Measurements from ENCODE around the gene PPP1R13B.
"Not testable (repeated sequence)": the region's sequence is repeated elsewhere in the genome, so short reads cannot be mapped to it uniquely, and the experiment has no call there.

The PPP1R13B gene

DNA sequence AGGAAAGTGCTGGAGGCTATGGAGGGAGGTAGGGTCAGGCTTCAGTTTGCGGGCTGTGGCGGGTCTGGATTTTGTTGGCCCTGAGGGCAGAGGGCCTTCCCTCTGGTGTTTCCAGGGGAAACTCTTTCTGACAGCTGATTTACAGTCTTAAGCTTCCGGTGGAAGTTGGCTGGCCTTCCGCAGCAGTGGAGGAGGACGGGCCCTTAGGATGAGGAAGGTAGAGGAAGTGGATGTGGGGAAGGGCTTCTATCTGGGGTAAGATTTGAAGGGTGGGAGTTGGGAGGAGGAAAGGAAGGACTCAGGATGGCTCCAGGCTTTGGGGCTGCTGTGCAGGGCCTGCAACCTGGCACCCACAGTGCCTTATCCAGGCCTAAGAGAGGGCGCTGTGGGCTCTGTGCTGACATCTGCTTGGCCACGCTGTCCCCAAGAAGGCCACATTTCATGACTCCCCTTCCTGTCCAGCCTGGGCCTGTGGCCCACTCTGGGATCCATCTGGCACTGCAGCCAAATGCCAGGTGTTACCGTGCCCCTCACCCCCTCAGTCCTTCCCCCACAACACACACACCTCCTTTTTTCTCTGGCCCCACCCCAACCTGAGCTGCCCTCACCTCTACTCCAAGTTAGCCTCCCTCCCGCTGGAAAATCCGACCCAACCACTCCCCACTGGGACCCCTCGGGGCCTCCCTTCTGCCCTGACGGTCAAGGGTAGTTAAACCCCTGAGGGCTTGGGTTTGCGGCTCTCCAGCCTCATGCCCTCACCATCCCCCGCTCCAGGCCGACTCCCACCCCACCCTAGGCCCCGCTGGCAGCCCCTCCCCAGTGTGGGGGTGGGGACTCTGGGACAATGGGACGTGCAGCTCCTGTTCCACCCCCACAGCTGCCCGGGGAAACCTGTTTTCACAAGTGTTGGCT is 7.7 kb upstream of the PPP1R13B start:
- Histone ChIP-seq H3K9ac (ENCODE audit: low read length) (no peak overlapping the region), H3K36me3 (ENCODE audit: control insufficient read depth, insufficient read depth, low read length, severe bottlenecking) (no peaks in the 10 kb centered on the region), H3K4me1 (ENCODE audit: control insufficient read depth, insufficient read depth, low read length) (peaks cover 2% of the 10 kb centered on the region), H3K27me3 (replicated peaks; ENCODE audit: control insufficient read depth, insufficient read depth, low read length) (peaks cover 25% of the 10 kb centered on the region), H3K9me3 (ENCODE audit: control insufficient read depth, low read length) (no peaks in the 10 kb centered on the region), H3K4me3 (ENCODE audit: low read length) (no peak overlapping the region)
- DNase-seq (ENCODE audit: low read depth) = no peak

GRCh38 chr14:103854017-103854808 is 6.8 kb upstream of the PPP1R13B start:
- Histone ChIP-seq H3K27me3 (replicated peaks; ENCODE audit: control insufficient read depth, insufficient read depth, low read length) (peaks cover 18% of the 10 kb centered on the region), H3K4me3 (ENCODE audit: low read length) (no peak overlapping the region), H3K36me3 (ENCODE audit: control insufficient read depth, insufficient read depth, low read length, severe bottlenecking) (no peaks in the 10 kb centered on the region), H3K9me3 (ENCODE audit: control insufficient read depth, low read length) (no peaks in the 10 kb centered on the region), H3K9ac (ENCODE audit: low read length) (no peak overlapping the region), H3K4me1 (ENCODE audit: control insufficient read depth, insufficient read depth, low read length) (no peaks in the 10 kb centered on the region)
- DNase-seq (ENCODE audit: low read depth) = no peak

DNA sequence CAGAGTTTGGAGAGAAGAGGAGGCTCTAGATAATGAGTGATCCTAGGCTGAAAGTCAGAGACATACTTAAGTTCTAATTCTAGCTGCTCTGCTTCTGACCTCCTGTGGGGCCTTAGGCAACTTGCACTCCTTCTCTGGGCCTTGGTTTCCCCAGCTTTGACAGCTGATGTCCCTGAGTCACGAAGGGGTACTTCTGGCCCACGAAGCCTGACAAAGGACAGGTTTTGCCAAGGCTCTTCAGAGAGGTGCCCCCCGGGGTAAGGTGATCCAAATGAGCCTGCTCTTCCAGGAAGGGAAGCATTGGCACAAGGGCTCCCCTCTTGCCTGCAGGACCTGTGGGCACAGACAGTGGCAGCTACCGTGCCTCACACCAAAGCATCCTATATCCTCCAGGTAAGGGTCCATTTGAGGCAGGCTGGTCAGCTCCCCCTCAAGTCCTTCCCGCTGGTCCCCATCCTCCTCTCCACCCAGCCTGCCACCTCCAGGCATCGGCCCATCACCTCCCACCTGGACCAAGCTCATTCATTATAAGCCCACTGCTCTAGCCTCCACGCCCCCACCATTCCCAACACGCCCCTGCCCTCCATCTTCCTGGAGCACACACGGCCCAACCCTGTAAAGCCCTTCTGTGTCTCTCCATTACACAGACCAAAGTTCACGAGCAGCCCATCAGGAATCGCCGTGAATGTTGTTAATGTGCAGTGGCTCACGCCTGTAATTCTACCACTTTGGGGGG is 1.9 kb upstream of the PPP1R13B start:
- Histone ChIP-seq H3K9ac (ENCODE audit: low read length) (no peak overlapping the region), H3K9me3 (ENCODE audit: control insufficient read depth, low read length) (no peaks in the 10 kb centered on the region), H3K36me3 (ENCODE audit: control insufficient read depth, insufficient read depth, low read length, severe bottlenecking) (no peaks in the 10 kb centered on the region), H3K4me1 (ENCODE audit: control insufficient read depth, insufficient read depth, low read length) (peaks cover 8% of the 10 kb centered on the region), H3K4me3 (ENCODE audit: low read length) (no peak overlapping the region), H3K27me3 (replicated peaks; ENCODE audit: control insufficient read depth, insufficient read depth, low read length) (peaks cover 24% of the 10 kb centered on the region)
- DNase-seq (ENCODE audit: low read depth) = no peak

DNA sequence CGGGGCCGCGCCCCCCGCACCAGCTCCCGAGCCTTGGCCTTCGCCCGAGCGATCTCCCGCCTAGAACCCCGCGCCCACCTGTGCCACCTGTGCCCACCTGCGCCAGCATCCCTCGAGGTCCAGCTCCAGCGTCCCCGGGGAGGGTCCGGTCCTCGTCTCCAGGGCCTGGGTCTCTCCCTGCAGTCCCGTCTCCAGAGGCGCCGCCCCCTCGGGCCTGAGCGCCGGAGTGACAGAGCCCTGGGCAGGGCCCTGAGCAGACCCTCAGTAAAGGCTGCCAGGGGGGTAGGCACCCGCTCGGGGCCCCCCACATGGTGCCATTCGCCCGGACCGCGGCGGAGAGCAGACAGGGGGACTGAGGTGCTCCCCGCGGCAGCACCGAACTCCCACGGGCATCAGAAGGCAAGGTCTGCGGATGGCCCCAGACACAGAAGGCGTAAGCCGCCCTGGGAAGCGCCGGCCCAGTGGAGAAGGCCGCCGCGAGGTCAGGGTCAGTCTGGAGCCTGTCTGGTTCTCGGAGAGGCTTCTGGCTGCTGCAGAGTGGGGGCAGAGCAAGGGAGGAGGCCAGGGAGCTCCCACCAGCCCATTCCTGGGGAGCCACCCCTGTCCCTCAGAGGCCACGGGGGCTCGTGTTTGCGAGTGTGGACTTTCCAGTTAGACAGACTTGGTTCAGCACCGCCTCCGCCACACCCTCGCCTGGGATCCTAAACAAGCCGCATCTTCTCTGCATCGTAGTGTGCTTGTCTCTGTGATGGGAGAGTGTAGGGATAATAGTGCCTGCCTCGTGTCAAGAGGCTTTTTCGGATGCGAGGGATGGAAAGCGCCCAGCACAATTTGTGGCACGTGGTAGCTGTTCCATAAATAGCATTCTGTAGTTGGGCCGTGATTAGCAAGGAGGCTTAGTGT is 1.1 kb upstream of the PPP1R13B start:
- H3K9me3 ChIP-seq (ENCODE audit: control insufficient read depth, low read length) = no peaks in the 10 kb centered on the region
- no peak overlapping the region for H3K9ac ChIP-seq (ENCODE audit: low read length)
- no peaks in the 10 kb centered on the region for H3K36me3 ChIP-seq (ENCODE audit: control insufficient read depth, insufficient read depth, low read length, severe bottlenecking)
- DNase-seq (ENCODE audit: low read depth) = peak; percentile 7
- H3K27me3 ChIP-seq (replicated peaks; ENCODE audit: control insufficient read depth, insufficient read depth, low read length) = peaks cover 25% of the 10 kb centered on the region
- H3K4me3 ChIP-seq (ENCODE audit: low read length) = peak overlapping the region; percentile 73
- H3K4me1 ChIP-seq (ENCODE audit: control insufficient read depth, insufficient read depth, low read length) = peaks cover 8% of the 10 kb centered on the region

DNA sequence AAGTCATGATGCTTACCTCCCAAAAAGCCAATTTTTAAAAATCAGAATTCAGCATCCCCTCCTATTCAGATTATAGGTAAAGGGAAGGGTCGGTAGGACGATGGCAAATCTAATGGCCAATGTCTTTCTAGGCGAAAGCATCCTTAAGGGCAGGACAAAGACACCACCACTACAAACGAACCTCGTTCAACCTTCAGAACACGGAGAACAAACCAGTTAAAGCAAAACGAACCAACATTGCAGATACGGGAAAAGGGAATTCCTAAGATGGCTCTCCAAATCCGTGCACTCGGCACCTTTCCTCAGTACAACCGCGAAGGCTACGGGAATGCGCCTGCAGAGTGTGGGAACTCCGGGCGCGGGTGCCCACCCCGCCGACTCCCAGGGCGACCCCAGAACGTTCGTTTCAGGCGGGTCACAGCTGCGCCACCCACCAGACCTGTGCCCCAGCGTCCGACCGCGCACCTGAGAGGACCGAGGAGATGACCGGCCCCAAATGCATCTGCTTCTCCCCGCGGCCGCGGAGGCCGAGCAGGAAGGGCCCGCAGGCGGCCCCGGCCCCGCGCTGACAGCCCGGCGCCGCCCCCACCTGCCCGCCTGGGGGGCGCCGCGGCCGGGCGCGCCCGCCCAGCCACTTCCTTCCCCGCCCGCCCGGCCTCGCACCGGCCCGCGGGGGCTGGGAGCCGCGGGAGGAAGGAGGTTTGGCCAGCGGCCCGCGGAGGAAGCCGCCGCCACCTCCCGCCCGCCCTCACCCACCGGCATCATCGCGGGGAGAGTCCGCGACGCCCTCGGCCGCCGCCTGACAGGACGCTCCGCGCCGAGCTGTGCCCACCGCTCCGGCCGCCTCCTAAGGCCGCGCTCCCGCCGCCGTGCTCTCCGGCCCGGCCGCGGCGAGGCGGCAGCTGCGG is 578 bp downstream of the PPP1R13B start:
- Histone ChIP-seq H3K9ac (ENCODE audit: low read length) (peak overlapping the region; percentile 63), H3K4me1 (ENCODE audit: control insufficient read depth, insufficient read depth, low read length) (peaks cover 8% of the 10 kb centered on the region), H3K27me3 (replicated peaks; ENCODE audit: control insufficient read depth, insufficient read depth, low read length) (peaks cover 25% of the 10 kb centered on the region), H3K9me3 (ENCODE audit: control insufficient read depth, low read length) (no peaks in the 10 kb centered on the region), H3K36me3 (ENCODE audit: control insufficient read depth, insufficient read depth, low read length, severe bottlenecking) (no peaks in the 10 kb centered on the region), H3K4me3 (ENCODE audit: low read length) (peak overlapping the region; percentile 80)
- DNase-seq (ENCODE audit: low read depth) = peak; percentile 33

- no peak for DNase-seq (ENCODE audit: low read depth)
- Histone ChIP-seq H3K9me3 (ENCODE audit: control insufficient read depth, low read length) (no peaks in the 10 kb centered on the region), H3K27me3 (replicated peaks; ENCODE audit: control insufficient read depth, insufficient read depth, low read length) (peaks cover 25% of the 10 kb centered on the region), H3K4me1 (ENCODE audit: control insufficient read depth, insufficient read depth, low read length) (peaks cover 8% of the 10 kb centered on the region), H3K4me3 (ENCODE audit: low read length) (peak overlapping the region; percentile 80), H3K36me3 (ENCODE audit: control insufficient read depth, insufficient read depth, low read length, severe bottlenecking) (no peaks in the 10 kb centered on the region), H3K9ac (ENCODE audit: low read length) (no peak overlapping the region)
Measured at GRCh38 chr14:103846097-103846496, 1.3 kb downstream of the PPP1R13B start.

DNA sequence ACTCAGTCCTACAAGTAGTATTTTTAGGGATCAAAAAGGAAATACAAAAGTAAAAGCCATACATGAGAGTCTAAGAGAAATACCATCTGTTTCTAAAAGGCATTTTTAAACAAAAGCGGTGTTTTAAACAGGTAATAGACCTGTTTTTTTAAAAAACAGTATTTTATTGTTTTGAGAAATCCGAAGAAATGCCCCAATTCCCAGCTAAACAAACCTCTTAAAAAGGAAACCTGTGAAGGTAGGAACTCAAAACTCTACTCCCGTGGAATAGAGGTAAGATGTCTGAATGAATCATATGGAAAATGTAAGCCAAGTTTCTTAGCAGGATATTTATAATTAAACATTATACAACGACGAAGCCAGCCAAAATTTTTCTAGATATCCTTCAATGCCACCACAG is 2.0 kb downstream of the PPP1R13B start:
- no peak for DNase-seq (ENCODE audit: low read depth)

DNA sequence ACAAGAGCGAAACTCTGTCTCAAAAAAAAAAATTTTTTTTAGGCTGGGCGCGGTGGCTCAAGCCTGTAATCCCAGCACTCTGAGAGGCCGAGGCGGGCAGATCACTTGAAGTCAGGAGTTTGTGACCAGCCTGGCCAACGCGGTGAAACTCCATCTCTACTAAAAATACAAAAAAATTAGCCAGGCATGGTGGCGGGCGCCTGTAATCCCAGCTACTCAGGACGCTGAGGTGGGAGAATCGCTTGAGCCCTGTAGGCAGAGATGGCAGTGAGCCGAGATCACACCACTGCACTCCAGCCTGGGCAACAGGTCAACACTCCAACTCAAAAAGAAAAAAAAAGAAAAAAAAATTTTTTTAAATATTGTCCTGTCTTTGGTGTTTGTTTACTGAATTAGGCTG is 6.1 kb downstream of the PPP1R13B start:
- not testable (repeated sequence) for DNase-seq (ENCODE audit: low read depth); H3K4me3 ChIP-seq (ENCODE audit: low read length); H3K36me3 ChIP-seq (ENCODE audit: control insufficient read depth, insufficient read depth, low read length, severe bottlenecking); H3K9ac ChIP-seq (ENCODE audit: low read length); H3K4me1 ChIP-seq (ENCODE audit: control insufficient read depth, insufficient read depth, low read length); H3K9me3 ChIP-seq (ENCODE audit: control insufficient read depth, low read length)
- peaks cover 20% of the 10 kb centered on the region for H3K27me3 ChIP-seq (replicated peaks; ENCODE audit: control insufficient read depth, insufficient read depth, low read length)

More for the DNA sequence above, 2.0 kb downstream of the PPP1R13B start:
- H3K27me3 ChIP-seq (replicated peaks; ENCODE audit: control insufficient read depth, insufficient read depth, low read length) = peaks cover 25% of the 10 kb centered on the region
- no peak overlapping the region for H3K9ac ChIP-seq (ENCODE audit: low read length)
- H3K4me3 ChIP-seq (ENCODE audit: low read length) = no peak overlapping the region
- no peaks in the 10 kb centered on the region for H3K36me3 ChIP-seq (ENCODE audit: control insufficient read depth, insufficient read depth, low read length, severe bottlenecking)
- H3K4me1 ChIP-seq (ENCODE audit: control insufficient read depth, insufficient read depth, low read length) = peaks cover 8% of the 10 kb centered on the region
- no peaks in the 10 kb centered on the region for H3K9me3 ChIP-seq (ENCODE audit: control insufficient read depth, low read length)

- Histone ChIP-seq H3K9me3 (ENCODE audit: control insufficient read depth, low read length) (no peaks in the 10 kb centered on the region), H3K9ac (ENCODE audit: low read length) (no peak overlapping the region), H3K4me3 (ENCODE audit: low read length) (no peak overlapping the region), H3K4me1 (ENCODE audit: control insufficient read depth, insufficient read depth, low read length) (peaks cover 3% of the 10 kb centered on the region), H3K36me3 (ENCODE audit: control insufficient read depth, insufficient read depth, low read length, severe bottlenecking) (no peaks in the 10 kb centered on the region), H3K27me3 (replicated peaks; ENCODE audit: control insufficient read depth, insufficient read depth, low read length) (peaks cover 7% of the 10 kb centered on the region)
- DNase-seq (ENCODE audit: low read depth) = peak; percentile 37
Measured at GRCh38 chr14:103840014-103840413, 7.4 kb downstream of the PPP1R13B start.

DNA sequence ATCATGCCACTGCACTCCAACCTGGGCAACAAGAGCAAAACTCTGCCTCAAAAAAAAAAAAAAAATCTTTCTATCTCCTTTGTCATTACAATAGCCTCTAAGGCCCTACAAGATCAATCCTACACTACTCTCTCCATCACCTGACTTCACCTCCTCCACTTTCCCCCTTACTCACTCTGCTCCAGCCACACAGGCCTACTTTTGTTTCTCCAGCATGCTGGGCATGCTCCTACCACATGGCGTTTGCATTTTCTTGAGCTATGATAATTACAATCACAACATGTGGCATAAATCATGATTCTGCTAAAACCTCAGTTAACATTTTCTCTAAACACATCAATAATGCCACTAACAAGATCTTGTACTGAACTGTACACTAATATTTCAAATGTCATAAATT is 7.8 kb downstream of the PPP1R13B start:
- peaks cover 3% of the 10 kb centered on the region for H3K27me3 ChIP-seq (replicated peaks; ENCODE audit: control insufficient read depth, insufficient read depth, low read length)
- no peak overlapping the region for H3K4me3 ChIP-seq (ENCODE audit: low read length)
- no peaks in the 10 kb centered on the region for H3K9me3 ChIP-seq (ENCODE audit: control insufficient read depth, low read length)
- H3K36me3 ChIP-seq (ENCODE audit: control insufficient read depth, insufficient read depth, low read length, severe bottlenecking) = no peaks in the 10 kb centered on the region
- H3K4me1 ChIP-seq (ENCODE audit: control insufficient read depth, insufficient read depth, low read length) = peaks cover 3% of the 10 kb centered on the region
- no peak overlapping the region for H3K9ac ChIP-seq (ENCODE audit: low read length)
- DNase-seq (ENCODE audit: low read depth) = peak; percentile 5

Measured in adipocyte (in vitro differentiated cells).